ENCODE measurements around the gene MUC15.

DNA sequence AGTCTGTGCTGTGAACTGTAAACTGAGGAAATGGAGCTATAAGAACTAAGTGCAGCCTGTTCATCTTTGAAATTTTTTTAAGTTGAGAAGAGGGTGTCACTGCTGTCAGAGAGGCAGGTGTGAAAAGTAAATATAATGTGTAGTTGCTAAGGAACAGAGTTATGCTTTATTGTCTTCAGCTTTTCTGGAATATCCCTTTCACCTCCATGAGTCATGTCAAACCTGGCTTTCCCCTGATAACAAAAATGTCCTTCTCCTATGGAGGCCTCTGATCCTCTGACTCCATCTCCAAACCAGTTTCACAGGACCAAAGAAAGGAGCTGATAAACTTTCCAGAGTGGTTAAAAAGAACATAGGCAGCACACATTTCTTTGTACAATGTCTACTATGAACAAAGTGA, 12.8 kb upstream of the MUC15 start:
- TF ChIP-seq, protein P1, sequence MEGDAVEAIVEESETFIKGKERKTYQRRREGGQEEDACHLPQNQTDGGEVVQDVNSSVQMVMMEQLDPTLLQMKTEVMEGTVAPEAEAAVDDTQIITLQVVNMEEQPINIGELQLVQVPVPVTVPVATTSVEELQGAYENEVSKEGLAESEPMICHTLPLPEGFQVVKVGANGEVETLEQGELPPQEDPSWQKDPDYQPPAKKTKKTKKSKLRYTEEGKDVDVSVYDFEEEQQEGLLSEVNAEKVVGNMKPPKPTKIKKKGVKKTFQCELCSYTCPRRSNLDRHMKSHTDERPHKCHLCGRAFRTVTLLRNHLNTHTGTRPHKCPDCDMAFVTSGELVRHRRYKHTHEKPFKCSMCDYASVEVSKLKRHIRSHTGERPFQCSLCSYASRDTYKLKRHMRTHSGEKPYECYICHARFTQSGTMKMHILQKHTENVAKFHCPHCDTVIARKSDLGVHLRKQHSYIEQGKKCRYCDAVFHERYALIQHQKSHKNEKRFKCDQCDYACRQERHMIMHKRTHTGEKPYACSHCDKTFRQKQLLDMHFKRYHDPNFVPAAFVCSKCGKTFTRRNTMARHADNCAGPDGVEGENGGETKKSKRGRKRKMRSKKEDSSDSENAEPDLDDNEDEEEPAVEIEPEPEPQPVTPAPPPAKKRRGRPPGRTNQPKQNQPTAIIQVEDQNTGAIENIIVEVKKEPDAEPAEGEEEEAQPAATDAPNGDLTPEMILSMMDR (conservative IDR thresholded peaks at IDR 0.05) = no peak
- no peak for TF ChIP-seq EZH2 (IDR thresholded peaks at IDR 0.05; ENCODE audit: low read depth)

All from PC-9 (cell line).